Measurements from ENCODE around the gene MTTP. TPM values are rescaled to one million over a fixed set of nuclear protein-coding genes. Genes with fewer than 3 reads are reported as not detected.

MTTP gene
- total RNA-seq, 2 donors from 2014 or later: 0.51 to 1.1 TPM

DNA sequence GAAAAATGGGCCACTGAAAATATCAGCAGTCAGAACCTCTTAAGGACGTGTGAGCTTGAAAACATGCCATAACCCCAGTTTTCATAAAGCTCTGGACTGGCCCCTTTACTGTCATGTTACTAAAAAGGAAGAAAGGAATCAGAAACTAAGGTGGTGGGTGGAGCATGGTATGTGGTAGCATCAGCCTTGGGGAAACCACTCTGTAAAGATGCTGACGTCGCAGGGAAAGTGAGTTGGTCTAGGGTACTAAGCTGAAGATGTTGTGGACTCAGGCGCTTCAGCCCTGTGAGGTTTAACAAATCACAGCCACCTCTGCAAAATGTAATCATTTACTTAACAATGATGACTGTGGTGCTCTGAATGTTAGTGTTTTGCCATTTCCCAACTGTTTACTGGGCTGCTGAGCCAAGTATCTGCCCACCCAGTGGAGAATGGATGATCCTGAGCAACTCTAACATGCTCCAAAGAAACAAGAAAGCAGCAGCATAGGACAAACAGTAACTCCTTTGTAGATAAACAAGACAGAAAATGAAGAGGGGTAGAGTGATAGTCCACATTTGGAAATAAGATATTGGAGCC, 49.6 kb downstream of the MTTP start:
- no peak for TF ChIP-seq CTCF (IDR thresholded peaks at IDR 0.05)
- Histone ChIP-seq H3K4me1 (peaks cover 0 to 4% of the 10 kb centered on the region in 2 donors), H3K27me3 (no peaks in the 10 kb centered on the region), H3K36me3 (no peaks in the 10 kb centered on the region), H3K27ac (peak overlapping the region in 1 of 2 donors; percentile 68), H3K4me3 (no peak overlapping the region), H3K9me3 (no peaks in the 10 kb centered on the region)
- DNase-seq (ENCODE audit: low spot score): no peak

DNA sequence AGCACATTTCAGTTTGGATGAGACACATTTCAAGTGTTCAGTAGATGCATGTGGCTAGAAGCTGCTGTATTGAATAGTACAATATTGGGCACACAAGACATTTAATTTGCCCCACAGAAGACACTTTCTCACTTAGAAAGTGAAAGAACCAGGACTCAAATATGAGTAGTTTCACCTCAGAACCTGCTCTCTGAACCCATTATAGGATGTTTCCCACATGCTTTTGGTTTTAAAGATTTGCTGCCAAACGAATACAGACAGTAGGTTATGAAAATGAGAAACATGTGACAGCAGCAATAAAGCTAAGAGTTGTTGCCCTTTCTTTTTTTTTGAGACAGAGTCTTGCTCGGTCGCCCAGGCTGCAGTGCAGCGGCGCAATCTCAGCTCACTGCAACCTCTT, 50.7 kb downstream of the MTTP start:
- DNase-seq (ENCODE audit: low spot score): no peak
- H3K9me3 ChIP-seq: no peaks in the 10 kb centered on the region
- no peak overlapping the region for H3K27ac ChIP-seq
- peaks cover 0 to 4% of the 10 kb centered on the region in 2 donors for H3K4me1 ChIP-seq
- TF ChIP-seq CTCF (IDR thresholded peaks at IDR 0.05): no peak
- H3K4me3 ChIP-seq: no peak overlapping the region
- no peaks in the 10 kb centered on the region for H3K36me3 ChIP-seq
- H3K27me3 ChIP-seq: no peaks in the 10 kb centered on the region

GRCh38 chr4:99628040-99628439, 53.4 kb downstream of the MTTP start:
- no peak for TF ChIP-seq CTCF (IDR thresholded peaks at IDR 0.05)
- Histone ChIP-seq H3K4me1 (peaks cover 0 to 4% of the 10 kb centered on the region in 2 donors), H3K36me3 (no peaks in the 10 kb centered on the region), H3K27me3 (no peaks in the 10 kb centered on the region), H3K9me3 (no peaks in the 10 kb centered on the region), H3K4me3 (no peak overlapping the region), H3K27ac (no peak overlapping the region)
- DNase-seq (ENCODE audit: low spot score): no peak

DNA sequence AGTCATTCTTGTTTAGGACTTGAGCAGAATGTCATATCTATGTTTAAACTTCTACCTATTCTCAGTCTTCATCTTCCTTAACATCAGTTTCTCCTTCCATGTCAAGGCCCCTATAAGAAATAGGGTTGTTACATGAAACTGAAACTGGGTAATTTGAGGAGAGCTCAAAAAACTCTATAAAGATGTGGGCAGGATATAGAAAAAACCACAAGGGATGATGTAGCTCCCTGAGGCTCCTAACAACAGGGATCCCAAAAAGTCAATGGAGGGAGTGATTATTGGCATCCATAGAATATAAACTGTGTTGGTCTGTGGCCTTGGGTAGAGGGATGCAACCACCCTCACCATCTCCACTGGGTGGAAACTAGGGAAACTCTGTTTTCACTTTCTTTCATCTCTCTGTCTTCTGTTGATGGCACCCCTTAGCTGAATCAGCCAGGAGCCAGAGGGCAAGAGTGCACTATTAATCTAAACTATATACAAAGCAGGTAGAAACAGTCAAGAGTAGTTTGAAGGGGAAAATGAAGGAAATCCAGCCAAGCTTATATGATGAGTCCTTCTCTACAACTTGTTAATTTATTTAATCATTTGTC, 55.4 kb downstream of the MTTP start:
- H3K27ac ChIP-seq: no peak overlapping the region
- no peaks in the 10 kb centered on the region for H3K27me3 ChIP-seq
- TF ChIP-seq CTCF (IDR thresholded peaks at IDR 0.05): no peak
- DNase-seq (ENCODE audit: low spot score): no peak
- H3K9me3 ChIP-seq: no peaks in the 10 kb centered on the region
- no peak overlapping the region for H3K4me3 ChIP-seq
- H3K4me1 ChIP-seq: no peaks in the 10 kb centered on the region
- no peaks in the 10 kb centered on the region for H3K36me3 ChIP-seq

GRCh38 chr4:99630857-99631360, 56.3 kb downstream of the MTTP start:
- H3K4me1 ChIP-seq: no peaks in the 10 kb centered on the region
- H3K27ac ChIP-seq: no peak overlapping the region

More at GRCh38 chr4:99630857-99631360, 56.3 kb downstream of the MTTP start:
- H3K27me3 ChIP-seq: no peaks in the 10 kb centered on the region
- DNase-seq (ENCODE audit: low spot score): no peak
- no peak for TF ChIP-seq CTCF (IDR thresholded peaks at IDR 0.05)
- no peaks in the 10 kb centered on the region for H3K36me3 ChIP-seq
- H3K9me3 ChIP-seq: no peaks in the 10 kb centered on the region
- no peak overlapping the region for H3K4me3 ChIP-seq
